NCI-H187 (cell line): ENCODE measurements around the gene ARID5A.
"Not testable (repeated sequence)": the region's sequence is repeated elsewhere in the genome, so short reads cannot be mapped to it uniquely, and the experiment has no call there.

Source experiments
- DNase-seq, 2 experiments: peaks; one replicate each; lab custom pipeline; 2025; lab: John Stamatoyannopoulos, UW

The ARID5A gene

GRCh38 chr2:96556441-96557330 lies 20.1 kb downstream of the ARID5A start:
- DNase-seq: no peak

GRCh38 chr2:96557421-96557820 lies 20.9 kb downstream of the ARID5A start:
- DNase-seq: not testable (repeated sequence)

DNA sequence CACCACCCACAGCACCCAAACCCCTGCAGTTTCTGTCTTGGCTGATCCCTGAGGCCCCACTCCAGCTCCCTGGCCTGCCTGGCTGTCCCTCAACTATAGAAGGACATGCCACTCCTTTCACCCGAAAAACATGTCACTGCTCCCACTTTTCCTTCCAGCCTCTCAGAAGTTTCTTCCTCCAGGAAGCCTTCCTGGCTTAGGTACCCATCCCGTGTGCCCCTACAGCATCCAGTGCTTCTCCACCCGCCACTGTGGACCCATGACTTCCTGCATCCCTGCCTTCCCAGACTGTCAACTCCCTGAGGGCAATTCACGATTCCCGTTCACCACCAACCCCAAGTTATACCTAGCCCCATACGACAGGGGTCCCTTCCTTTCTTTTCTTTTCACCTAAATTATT lies 21.5 kb downstream of the ARID5A start:
- DNase-seq: no peak

- no peak for DNase-seq
Measured at GRCh38 chr2:96558485-96558884, 21.9 kb downstream of the ARID5A start.

DNA sequence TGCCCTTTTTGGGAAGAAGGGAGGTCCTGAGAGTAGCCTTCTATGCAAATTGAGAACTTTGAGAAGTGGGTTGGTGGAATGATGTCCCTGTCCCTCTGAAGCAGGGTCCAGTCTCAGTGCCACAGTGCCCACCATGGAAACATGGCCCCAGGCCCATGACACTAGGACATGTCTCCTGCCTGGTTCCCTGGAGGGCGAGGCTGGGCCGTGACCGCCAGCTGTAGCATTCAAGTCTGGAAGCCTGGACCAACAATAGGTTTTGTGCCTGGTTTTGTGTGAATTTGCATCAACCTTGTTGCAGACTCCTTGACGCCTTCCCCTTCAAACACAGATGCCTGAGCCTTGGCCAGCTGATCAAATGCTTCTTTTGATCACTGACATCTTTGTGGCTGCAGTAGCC lies 27.5 kb downstream of the ARID5A start:
- no peak for DNase-seq

DNA sequence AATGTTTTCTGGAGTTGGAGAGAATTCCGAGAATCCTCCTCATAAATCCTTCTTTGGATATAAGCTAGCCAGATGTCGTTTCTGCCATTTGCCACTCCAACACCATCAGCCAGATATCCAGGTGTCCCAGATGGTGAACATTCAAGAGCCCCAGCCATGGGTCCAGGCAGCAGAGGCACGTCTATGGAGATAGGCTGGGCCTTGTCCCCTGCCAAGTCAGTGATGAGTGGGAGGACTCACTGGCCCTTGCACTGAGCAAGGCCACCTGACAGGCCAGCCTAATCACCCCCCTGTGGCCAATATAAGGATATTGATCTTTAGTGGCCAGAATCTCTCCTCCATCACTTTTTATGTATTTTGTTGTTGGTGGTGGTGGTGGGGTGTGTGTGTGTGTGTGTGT lies 28.0 kb downstream of the ARID5A start:
- DNase-seq: no peak

DNA sequence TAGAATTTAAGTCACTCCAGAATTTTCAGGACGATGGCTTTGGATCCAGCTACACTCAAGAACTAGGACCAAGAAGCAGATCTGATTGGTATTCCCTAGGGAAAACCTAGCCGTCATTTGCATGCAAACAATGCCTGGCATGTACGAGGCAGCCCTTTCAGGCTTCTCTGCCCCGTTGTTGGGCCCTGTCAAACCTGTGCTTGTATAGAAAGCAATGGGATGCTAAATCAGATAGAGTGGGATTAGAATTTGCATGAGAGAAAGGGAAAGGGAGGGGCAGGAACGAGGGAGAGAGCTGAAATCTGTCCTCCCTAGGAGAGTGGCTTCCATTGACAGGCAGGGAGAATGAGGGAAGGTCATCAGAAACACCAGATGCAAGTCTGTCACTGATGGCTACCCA lies 28.6 kb downstream of the ARID5A start:
- no peak for DNase-seq

DNA sequence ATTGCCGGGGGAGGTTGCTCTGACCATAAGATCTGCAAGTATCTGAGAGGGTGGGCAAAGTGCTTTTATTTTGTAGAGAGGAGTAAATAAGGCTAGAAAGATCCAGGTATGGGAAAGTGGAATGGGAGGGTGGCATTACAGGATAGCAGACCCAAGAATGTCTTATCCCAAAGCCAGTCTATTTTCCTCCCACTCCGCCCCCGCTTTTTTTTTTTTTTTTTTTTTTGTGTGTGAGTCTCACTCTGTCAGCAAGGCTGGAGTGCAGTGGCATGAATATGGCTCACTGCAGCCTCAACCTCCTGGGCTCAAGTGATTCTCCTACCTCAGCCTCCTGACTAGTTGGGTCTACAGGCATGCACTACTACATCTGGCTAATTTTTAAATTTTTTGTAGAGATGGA lies 31.5 kb downstream of the ARID5A start:
- DNase-seq: no peak

DNA sequence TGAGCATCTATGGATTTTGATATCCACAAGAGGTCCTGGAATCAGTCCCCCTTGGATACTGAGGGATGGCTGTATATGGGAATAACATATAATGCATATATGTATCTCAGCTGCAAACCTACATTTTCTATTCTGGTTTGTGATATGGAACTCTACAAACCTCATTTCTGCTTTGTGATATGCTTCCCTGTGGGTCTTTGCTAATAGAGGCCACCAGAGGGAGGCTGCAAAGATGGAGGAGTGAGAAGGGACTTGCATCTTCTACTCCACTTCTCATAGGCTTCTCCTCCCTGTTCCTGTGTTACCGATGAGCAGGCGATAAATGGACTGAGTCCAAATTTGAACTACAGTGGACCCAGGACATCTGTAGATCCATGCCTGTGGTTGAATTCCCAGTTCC lies 37.8 kb downstream of the ARID5A start:
- DNase-seq: no peak

DNA sequence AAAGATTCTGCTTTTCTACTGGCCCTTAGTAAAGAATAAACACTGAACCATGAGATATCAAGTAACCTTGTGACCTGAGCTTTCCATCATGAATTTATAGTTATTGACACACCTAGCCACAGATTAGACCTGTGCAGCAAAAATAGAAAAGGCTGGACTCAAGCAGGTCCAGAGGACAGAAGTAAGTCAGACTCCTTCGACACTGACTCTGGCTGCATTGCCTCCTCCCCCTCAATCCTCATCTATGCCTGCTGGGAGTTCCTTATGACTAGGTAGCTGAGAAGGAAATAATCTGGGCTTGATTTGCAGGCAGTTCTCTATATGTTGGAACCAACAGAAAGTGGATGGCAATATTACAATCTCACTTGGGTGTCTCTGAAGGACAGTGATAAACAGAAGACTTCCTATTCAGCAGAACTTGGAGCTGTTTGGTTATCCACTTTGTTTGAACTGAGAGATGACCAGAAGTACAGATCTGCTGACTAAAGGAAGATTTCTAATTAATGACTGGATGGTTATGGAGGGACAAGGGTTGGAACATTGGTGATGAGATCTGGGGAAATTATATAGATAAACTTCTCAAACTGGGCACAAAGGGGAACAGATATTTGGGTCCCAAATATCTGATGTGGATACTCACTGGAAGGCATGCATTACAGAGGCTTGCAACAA lies 39.4 kb downstream of the ARID5A start:
- DNase-seq: no peak

GRCh38 chr2:96577501-96577900 lies 40.9 kb downstream of the ARID5A start:
- DNase-seq: no peak

GRCh38 chr2:96578731-96579130 lies 42.2 kb downstream of the ARID5A start:
- no peak for DNase-seq

DNA sequence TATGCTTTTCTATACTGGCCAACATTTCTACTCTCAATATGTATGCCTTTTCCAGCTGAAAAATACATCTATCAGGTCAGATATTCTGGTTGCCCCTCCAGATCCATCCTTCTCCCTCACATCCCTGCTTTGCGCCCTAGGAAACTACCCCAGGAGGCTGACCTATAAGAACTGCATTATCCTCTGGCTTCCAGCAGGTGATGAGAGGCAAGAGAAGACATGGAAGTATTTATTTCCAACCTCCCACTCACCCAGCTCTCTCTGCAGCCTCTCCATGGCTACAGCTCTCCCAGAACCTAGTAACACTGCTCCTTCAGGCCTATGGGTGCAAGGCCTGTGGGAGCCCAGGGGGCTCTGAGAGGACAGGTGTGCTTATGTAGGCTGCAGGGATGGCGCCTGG lies 42.9 kb downstream of the ARID5A start:
- DNase-seq: no peak

DNA sequence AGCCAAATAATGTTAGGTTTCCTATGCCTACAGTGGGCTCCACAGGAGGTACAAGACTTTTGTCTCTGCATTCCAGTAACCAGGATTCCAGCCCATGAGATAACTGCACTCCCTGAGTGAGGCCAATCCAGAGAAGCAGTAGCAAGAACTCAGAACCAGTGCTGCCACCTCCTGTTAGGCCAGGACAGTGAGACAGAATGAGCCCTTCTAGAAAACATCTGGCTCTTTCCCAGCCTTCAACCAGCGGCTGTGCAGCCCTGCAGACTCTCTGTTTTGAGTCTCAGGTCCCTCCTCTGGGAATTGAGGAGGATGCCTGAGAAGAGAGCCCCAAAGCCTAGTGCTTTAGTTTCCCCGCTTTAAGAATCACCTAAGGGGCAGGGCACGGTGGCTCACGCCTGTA lies 44.2 kb downstream of the ARID5A start:
- DNase-seq: no peak

GRCh38 chr2:96584017-96584416 lies 47.5 kb downstream of the ARID5A start:
- DNase-seq: no peak

DNA sequence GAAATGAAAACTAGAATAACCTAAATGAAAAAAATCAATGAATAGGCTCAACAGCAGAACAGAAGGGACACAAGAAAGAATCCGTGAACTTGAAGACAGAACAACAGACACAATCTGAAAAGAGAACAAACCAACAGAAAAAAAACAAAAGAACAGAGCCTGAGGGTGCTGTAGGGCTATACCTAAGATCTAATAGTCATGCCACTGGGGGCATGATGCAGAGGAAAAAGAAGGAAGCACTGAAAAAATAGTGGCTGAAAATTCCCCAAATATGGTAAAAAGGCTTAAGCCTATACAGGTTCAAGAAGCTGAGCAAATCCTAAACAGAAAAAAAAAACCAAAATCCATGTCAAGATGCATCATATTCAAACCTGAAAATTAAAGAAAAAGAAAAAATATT lies 51.3 kb downstream of the ARID5A start:
- DNase-seq: no peak

DNA sequence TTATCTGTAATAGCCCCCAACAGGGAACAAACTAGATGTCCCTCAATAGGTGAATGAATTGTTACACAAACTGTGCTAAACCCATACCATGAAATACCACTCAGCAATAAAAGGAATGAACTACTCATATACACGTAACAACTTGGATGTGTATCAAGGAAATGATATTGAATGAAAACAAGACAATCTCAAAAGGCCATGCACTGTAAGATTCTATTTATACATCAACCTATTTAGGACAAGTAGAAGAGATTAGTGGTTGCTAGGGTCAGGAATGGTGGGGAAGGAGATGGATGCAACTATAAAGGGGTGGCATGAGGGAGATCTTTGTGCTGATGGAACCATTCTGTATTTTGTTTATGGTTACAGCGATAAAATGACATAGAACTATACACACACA lies 54.5 kb downstream of the ARID5A start:
- DNase-seq: no peak

GRCh38 chr2:96591494-96591893 lies 54.9 kb downstream of the ARID5A start:
- no peak for DNase-seq

DNA sequence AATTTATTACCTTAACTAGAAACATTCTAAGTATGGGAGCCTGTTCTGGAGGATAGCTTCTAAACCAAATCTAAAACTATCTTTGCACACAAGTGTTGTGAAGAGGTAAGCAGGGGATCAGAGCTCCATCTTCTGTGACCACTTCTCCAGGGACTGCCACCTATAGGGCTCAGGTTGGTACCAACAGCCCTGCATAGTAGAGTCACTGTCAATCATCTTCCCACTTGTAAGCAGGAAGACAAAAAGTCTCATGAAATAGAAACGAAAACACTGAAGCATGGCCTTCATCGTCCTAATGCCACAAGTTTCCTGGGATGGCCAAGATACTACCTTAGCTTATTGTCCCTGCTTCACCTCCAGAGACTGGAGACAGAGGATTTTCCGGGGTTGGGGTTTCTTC lies 57.7 kb downstream of the ARID5A start:
- no peak for DNase-seq

GRCh38 chr2:96594691-96595152 lies 58.2 kb downstream of the ARID5A start:
- DNase-seq: no peak

DNA sequence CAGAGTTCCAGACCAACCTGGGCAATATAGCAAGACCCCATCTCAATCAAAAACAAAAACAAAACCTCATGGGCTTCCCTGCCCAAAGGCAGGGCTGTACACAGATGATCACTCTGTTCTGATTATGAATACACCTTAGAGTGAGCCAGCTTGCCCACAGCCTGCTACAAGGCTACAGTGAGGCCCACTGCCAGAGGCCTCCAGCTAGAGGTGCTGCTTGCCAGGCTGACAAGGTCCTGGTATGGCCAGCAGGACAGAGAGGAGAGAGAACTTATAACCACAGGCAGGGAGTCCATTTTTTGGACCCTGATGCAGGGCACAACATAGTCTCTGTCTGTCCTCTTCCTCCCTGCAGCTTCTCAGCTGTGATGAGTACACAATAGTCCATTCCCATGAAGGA lies 60.0 kb downstream of the ARID5A start:
- DNase-seq: no peak

DNA sequence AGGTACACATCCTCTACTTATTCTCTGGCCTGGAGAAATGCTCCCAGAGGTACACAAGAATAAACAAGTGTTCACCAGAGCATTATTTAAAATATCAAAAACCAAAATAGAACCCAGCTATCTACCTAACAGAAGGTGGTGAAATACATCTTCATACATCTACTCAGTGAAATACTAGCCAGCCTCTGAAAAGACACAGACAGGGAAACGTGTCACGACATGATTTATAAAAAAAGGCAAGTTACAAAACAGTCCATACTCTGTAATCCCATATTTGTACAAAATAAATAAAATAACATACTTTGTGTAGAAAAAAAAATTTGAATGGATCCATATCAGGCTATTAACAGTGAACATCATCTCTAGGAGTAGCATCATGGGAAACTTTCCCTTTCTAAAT lies 63.4 kb downstream of the ARID5A start:
- no peak for DNase-seq
